HG02981 (cell line): ENCODE measurements around the gene SCP2.

Experiments
- ATAC-seq: cut with Tn5 transposase; IDR thresholded peaks from one replicate; pipeline ENCODE4 v1.9.1; 2021; ENCODE audit warnings: mild to moderate bottlenecking, moderate library complexity; ENCODE audit not compliant: unreplicated experiment

SCP2 gene

GRCh38 chr1:53080041-53080440, 153.0 kb downstream of the SCP2 start:
- no peak for ATAC-seq

- no peak for ATAC-seq
Observed at GRCh38 chr1:53080769-53081168, 153.7 kb downstream of the SCP2 start.

- ATAC-seq, result no peak
Observed at GRCh38 chr1:53081384-53082066, 154.4 kb downstream of the SCP2 start.

- no peak for ATAC-seq
Observed at GRCh38 chr1:53082826-53083455, 155.9 kb downstream of the SCP2 start.

DNA sequence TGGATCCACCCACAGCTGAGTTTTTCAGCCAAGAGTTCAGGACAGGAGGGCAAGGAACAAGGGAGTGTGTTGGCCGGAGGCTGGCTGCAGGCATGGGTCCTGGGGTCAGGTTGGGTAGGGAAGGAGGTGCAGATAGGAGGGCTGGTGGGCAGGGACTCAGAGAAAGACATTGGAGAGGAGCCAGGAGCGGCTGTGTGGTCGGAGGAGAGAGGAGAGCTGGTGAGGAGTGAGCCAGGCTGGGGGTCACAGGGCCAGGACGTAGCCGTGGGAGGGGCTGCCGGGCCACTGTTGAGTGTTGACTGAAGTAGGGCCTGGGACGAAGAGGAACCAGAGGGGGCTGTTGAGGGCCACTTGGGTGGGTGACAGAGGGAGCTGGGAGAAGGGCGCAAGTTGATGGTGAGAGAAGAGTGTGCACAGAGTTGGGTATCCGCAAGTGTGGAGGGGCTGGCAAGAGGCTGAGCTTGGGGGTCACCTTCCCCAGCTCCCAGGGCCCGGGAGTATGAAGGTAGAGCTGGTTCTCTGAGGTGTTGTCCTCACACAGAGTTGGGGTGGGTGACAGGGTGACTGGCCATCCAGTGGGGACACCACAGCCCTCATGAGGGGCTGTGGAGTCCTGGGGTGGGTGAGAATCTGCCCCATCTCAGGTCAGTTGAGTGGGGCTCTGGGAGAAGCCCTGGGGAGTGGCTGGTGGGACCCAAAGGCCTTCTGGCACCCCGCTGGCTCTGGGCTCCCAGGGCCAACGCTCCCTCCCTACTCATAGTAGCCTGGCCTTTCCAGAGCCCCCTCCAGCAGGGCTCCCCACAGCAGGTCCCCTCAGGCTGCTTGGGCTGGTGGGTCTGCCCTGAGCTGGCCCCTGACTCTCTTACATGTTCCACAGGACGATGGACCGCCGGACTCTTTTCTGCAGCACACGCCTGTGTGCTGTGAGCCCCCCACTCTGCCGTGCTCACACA, 156.8 kb downstream of the SCP2 start:
- no peak for ATAC-seq

- no peak for ATAC-seq
Observed at GRCh38 chr1:53084589-53084971, 157.5 kb downstream of the SCP2 start.

- no peak for ATAC-seq
Observed at GRCh38 chr1:53085405-53085804, 158.3 kb downstream of the SCP2 start.

GRCh38 chr1:53086491-53087070, 159.5 kb downstream of the SCP2 start:
- no peak for ATAC-seq

GRCh38 chr1:53087332-53088285, 160.5 kb downstream of the SCP2 start:
- ATAC-seq, result no peak

GRCh38 chr1:53088616-53089300, 161.7 kb downstream of the SCP2 start:
- no peak for ATAC-seq

DNA sequence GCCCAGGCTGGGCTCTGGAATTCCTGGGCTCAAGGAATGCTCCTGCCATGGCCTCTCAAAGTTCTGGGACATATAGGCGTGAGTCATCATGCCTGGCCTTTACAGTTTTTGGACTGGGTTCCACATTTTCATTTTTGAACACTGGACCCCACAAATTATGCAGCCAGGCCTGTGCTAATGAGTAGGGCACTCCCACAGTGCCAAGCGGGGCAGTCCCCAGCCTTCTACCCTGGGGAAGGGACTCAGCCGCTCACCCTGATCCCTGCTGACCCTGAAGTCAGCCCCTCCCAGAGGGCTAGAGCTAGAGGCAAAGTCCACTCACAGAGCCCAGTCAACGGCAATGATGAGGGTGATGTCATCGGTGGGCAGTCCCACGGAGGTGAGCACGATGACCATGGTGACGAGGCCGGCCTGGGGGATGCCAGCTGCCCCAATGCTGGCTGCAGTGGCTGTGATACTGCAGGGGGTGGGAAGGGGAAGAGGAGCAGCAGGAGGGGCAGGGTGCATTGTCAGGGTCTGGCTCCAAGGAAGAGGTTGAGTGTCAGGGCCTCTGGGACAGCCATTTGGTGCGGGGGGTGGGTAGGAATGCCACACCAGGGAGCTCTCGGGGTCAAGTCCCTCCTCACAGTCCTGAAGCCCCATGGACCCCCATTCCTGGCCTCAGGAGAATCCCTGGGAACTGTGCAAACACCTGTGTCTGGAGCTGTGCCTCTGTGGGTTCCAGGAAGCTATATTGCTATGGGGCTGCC, 162.6 kb downstream of the SCP2 start:
- no peak for ATAC-seq

GRCh38 chr1:53090227-53091147, 163.4 kb downstream of the SCP2 start:
- no peak for ATAC-seq

DNA sequence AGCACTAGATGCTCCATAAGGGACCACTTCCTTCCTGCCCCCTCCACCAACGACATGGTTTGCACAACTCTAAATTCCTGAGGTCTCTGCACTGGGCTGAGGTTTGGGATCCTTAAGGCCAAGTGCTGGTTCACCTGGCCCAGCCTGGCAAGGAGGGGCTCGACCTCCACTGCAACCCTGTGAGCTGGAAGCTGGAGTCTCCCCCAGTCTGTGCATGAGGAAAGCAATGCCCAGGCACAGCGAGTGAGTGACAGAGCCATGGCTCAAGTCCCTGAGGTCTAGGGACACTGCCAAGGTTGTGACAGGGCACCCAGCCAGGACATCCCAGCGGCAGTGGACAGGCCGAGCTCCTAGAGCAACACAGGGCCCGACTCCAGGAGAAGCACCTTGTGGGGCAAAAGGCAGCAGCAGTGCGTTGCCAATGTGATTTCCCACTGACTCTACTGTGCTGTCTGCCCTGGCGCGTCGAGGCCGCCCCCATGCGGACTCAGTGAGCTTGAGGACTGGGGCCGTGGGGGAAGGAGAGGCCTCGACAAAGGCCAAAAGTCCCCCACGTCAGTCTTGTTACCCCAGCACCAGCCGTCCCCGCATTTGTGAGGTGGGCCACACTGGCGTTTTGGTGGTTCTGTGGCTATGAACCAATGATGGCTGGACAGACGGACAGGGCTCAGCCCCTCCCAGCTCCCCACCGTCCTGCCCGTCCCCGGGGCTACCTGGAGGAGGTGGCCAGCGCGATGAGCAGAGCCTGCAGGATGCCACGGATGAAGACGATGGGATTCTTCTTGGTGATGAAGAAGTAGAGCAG, 165.0 kb downstream of the SCP2 start:
- ATAC-seq, result no peak

- ATAC-seq, result no peak
Observed at GRCh38 chr1:53092659-53093450, 165.8 kb downstream of the SCP2 start.

GRCh38 chr1:53093451-53093754, 166.3 kb downstream of the SCP2 start:
- no peak for ATAC-seq

GRCh38 chr1:53093778-53094532, 166.9 kb downstream of the SCP2 start:
- no peak for ATAC-seq
